GM23248 (cell line): ENCODE results near the gene DIRAS2.

Experiments used
- EZH2 ChIP-seq: fragments of 200-600 bp; sonication (generic); IDR thresholded peaks from 2 replicates; pipeline ENCODE4 v1.6.1; 2018; ENCODE audit warnings: antibody characterized with exemption, mild to moderate bottlenecking; ENCODE audit not compliant: insufficient read depth, poor library complexity, severe bottlenecking
- EZH2phosphoT487 ChIP-seq: fragments of 200-600 bp; sonication (generic); IDR thresholded peaks from 2 replicates; pipeline ENCODE4 v1.6.1; 2018; ENCODE audit warnings: antibody characterized with exemption, moderate library complexity, mild to moderate bottlenecking, low read depth; ENCODE audit not compliant: insufficient read depth

GRCh38 chr9:90607701-90608516 is 34.7 kb downstream of the DIRAS2 start:
- no peak for TF ChIP-seq EZH2
- no peak for TF ChIP-seq EZH2phosphoT487
